M059J (cell line): ENCODE results near the gene ALKBH5. TPM values are rescaled to one million over a fixed set of nuclear protein-coding genes. Genes with fewer than 3 reads are reported as not detected.
A peak's percentile ranks its signal among the peaks of the same experiment; 100 is the strongest.

Experiments used
- DNase-seq: peaks from one replicate; pipeline ENCODE4 v3.0.0-alpha.2; 2012; ENCODE audit warnings: low read depth
- total RNA-seq: library from RNA; depleted of rRNA; stranded (reverse); fragments of >200 nt; shearing (Covaris generic); gene quantifications from 2 replicates; pipeline ENCODE4 v1.2.3, GENCODE V29; 2014; rRNA removed

ALKBH5 gene
- total RNA-seq: 94.3 and 141 TPM in 2 replicates

DNA sequence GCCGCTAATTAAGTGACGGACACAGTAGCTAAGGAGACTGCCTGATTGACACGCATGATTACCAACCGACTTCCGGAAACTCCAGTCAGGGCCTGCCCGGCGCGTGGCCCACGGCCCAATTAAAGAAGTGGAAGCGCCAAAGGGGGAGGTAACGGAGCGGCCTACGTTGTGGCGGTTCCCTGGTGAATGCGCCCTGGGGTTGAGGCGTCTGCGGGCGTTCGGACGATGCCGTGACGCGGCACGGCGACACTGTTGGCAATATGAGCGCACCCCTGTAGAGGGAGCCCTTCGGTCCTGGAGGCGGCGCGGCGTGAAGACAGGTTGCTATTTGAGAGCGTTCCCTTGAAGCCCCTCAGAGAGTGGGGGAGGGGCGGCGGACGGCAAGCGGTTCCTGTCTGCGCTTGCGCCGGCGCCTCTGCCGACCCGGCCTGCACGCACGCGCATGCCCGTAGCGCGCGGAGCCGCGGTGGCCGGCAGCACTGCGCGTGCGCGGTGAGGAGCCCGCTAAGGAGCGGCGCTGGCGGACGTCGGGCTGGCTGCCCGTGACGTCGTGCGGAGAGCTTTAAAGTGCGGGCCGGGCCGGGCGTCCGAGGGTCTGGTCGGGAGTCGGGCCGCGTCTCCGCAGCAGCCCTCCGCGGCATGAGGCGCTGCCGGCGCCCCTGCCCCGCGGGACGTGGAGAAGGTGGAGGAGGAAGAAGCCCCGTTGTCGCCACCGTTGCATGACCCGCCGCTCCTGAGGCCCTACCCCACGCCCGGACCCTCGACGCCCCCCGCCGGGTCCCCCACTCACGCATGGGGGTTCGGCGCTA is at the start of gene ALKBH5:
Gene ALKBH5 (plus strand): TSS at position 495 of the 809 bp plus-strand sequence. CDS start 416 bp downstream, outside the sequence.
- peak; percentile 99 for DNase-seq

DNA sequence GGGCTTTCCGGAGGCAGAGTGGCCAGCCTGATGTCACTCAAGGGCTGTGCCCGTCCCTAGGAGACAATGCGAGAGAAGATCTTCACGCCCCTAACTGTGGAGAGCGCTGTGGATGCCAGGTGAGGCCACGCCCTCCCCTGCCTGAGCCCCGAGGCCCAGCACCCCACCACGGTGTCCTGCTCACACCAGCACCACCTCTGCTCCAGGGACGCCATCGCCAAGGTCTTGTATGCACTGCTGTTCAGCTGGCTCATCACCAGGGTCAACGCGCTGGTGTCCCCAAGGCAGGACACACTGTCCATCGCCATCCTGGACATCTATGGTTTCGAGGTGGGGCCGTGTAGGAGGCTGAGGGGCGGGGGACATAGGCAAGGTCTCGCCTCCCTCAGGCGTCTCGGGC is 47.3 kb upstream of the ALKBH5 start:
- no peak for DNase-seq

DNA sequence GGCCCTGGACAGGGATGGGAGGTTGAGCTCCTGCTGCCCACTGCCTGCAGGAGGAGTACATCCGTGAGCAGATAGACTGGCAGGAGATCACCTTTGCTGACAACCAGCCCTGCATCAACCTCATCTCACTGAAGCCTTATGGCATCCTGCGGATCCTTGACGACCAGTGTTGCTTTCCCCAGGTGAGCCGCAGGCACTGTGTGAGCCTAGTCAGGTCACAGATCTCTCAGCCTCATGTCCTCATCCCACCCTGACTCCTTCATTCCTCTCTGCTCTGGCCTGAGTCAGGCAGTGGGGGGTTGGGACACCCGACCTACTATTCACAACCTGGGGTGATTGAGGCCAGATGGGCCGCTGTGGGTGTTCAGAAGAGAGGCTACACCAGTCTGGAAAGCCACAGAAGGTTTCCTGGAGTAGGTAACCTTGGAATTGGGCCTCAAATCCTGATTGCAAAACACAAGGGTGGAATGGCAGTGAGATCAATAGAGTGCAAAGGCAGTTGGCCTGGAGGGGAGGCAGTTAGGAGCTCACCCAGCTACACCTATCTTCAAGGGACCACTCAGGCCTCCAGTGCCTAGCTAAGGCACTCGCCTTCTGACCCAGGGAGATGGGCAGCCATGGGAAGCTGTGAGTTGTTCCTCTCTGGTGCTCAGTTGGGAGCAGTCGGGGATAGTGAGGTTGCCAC is 45.4 kb upstream of the ALKBH5 start:
- DNase-seq: no peak

DNA sequence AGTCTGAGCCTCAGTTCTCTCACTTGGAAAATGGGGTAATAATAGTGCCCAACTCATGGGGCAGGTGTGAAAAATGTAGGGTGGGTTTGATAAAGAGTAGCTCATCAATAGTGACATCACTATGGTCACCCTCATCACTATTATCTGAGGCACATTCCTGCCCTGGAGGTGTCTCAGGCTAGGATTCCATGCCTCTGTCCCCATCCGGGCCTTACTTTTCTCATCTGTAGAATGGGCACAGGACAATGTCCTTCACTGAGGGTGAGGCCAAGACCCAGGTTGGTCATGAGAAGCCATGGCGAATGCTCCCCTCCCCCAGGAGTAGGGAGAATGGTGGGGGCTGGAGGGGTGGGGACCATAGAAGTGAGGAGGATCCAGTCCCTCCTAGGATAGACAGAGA is 44.5 kb upstream of the ALKBH5 start:
- no peak for DNase-seq

DNA sequence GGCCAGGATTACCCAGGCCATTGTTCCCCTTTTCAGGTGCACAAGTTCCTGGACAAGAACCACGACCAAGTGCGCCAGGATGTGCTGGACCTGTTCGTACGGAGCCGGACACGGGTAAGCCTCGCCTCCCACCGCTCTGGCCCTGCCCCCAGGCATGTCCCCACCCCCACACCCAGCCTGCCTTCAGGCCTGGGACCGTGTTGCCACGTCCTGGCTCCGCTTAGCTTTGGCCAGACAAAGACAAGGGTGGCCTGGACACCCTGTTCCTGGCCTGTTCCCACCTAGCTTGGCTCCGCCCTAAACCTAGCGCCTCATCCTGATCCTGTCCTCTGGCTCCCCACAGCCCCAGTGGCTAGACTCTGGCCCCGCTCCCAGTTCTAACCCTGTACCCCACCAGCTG is 44.1 kb upstream of the ALKBH5 start:
- no peak for DNase-seq

DNA sequence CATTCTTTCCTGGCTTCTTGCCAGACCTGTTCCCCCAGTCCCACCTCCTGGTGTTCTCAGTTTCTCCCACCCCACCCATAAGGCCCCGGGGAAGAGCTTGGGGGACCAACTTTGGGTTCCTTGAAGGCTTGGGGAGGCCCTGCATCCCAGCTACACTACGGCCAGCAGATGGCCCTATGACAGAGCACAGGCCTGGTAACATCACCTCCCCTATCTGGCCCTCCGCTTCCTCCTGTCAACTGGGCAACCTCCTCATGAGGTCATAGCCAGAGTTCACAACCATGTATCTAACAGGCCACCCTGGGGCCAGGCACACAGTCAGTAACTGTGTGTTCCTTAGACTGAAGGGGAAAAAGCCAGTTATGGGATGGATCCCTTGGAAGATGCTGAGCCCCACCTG is 43.7 kb upstream of the ALKBH5 start:
- peak; percentile 39 for DNase-seq

DNA sequence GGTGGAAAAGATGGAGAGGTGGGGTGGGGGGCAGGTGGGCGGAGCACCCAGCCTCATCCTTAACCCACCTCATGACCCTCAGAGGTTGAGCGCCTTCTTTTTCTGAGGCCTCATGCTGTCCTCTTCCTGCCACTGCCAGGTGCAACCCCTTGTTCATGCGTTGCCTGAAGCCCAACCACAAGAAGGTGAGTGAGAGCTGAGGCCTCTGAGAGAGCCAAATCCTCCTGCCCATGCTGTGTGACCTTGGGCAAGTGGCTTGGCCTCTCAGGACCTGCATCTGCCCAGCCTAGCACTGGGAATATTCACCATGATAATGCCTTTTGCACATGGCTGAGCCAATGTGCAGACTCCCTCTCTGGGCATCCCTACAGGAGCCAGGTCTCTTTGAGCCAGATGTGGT is 43.0 kb upstream of the ALKBH5 start:
- no peak for DNase-seq

DNA sequence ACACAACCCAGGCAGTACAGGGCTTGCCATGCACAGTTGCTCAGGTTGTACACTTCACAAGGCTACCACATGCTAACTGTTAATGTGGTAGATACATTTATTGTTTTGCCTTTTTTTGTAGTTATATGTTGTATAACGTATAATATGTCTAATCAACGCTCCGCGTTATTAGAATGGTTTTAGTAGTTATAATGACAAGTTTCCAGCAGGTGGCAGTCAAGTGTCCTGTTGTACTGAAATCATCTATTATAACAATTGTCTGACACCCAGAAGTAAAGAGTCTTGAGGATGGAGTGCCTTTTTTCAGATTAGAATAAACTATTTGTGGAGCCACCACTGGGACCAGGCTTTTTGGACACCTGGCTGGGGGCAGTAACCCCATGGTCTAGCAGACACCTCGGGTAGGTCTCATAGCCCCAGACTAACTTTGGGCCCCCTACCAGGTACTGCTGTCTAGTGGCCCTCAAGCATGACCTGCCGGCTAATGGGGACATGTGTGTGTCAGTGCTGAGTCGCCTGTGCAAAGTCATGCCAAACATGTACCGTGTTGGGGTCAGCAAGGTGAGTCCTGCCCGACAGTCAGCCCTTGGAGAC is 42.3 kb upstream of the ALKBH5 start:
- peak; percentile 60 for DNase-seq

DNA sequence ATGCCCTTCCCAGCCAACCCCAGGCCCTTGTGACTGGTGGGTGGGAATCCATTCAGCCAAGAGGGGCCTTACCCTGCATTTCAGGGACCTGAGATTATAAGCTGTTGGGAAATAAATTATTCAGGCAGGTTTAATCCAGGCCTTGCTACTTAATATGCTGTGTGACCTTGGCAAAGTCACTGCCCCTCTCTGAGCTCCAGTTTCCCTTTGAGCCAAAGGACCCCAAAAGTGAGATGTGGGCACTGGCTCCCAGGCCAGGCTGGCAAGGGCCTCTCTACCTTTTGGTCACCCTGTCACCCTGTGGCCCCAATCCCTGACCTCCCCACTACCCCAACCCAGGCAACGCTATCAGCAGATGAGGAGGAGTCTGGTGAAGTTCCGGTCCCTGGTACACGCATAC is 41.2 kb upstream of the ALKBH5 start:
- DNase-seq: no peak

DNA sequence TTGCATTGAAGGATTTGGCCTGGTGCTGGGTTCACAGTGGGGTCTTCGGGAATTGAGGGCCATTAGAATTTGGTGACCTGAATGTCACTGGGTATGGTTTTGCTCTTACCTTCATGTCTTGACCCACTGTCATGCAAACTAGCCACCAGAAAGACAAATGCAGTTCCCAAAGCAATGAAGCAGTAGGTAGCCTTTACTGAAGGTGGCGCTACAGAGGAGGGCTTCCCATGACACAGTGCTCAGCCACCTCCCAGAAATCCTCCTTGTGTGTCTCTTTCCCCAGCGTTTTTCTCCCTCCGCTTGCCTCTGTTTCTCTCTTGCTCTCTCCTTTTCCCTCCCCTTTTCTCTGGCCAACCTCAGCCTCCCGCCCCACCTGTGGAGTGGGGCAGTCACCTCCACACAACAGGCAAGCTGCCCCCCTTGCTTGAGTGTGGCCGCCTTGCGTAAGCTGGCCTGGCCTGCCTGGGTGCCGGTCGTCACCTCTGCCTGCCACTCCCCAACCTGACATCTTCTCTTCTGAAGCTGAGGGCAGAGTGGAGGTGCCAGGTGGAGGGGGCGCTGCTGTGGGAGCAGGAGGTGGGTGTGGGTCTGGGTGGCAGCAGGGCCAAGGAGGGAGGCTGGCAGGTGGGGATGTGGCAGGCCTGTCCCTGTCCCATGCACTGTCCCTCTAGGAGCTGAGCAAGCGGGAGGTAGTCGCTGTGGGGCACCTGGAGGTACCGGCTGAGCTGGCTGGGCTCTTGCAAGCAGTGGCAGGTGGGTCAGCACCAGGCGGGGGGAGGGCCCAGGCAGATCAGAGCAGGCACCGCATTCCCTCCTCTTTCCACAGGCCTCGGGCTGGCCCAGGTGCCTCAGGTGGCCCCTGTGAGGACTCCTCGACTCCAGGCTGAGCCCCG is 40.3 kb upstream of the ALKBH5 start:
- peak; percentile 27 for DNase-seq

DNA sequence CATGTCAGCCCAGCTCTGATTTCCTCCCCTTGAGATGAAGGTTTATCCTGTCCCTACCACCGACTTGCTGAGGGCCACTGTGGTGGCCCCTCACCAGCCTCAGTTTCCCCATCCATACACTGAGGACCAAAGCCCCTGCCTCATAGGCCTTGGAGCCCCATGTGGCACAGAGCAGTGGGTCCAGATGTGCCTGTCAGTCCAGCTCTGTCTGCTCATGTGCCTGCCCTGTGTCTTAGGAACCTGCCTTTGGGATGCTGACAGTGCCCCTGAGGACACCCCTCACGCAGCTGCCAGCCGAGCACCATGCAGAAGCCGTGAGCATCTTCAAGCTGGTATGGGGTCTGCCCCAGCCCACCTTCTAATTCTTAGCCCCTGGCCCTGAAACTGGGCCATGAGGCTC is 39.4 kb upstream of the ALKBH5 start:
- DNase-seq: no peak

DNA sequence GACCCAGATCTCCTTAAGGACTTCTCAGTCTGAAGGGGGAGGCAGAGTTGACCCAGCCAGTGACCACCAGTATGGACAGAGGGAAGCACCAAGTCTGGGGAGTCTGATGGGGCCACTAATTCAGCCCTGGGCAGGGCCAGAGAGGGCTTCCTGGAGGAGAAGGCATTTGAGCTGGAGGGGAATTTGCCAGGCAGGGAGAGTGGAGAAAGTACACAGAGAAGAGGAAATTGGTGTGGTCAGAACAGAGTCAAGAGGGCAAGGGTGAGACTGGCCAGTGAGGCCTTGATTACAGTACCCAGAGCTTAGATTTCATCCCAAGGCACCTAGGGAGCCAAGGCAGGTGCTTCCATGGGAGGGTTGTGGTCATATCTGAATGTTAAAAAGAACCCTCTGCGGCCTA is 38.8 kb upstream of the ALKBH5 start:
- DNase-seq: no peak

DNA sequence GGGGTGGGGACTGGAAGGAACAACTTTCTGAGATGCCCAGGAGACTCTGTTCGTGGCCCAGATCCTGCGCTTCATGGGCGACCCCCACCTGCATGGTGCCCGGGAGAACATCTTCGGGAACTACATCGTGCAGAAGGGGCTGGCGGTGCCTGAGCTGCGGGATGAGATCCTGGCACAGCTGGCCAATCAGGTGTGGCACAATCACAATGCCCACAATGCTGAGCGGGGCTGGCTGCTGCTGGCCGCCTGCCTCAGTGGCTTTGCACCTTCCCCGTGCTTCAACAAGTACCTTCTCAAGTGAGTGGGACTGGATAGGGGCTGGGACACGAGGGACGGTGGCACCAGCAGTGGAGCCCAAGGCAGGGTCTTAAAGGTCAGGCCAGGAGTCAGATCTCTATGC is 37.8 kb upstream of the ALKBH5 start:
- no peak for DNase-seq

DNA sequence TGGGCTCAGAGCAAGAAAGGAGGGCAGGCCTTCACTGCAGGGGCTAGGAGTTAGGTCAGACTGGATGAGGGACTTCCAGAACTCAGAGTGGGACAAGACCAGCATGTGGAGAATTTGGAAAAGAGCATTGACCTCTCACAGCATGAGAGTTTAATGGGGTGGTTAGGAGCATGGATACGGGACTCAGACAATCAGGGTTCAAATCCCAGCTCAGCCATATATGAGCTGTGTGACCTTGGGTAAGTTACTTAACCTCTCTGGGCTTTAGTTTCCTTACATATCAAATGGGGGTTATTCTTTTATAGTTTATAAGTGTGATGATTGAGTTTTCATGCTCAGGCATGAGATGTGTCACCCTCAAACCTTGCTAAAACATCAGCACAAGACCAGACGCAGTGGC is 37.4 kb upstream of the ALKBH5 start:
- DNase-seq: no peak

DNA sequence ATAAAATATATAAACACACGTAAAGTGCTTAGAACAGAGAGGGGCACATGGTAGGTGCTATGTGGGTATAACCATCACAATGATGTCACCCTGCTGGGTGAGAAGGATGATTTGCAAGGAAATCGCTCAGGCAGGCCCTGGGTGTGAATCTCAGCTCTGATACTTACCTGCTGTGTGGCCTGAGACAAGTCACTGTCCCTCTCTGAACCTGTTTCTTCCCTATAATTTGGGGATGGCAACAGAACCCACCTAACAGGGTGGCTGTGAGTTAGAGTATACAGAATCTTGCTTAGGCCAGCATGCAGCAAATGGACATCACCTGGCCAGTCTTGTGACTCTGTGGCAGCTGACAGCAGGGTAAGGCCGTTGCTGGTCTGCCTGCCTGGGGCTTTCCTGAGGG is 36.6 kb upstream of the ALKBH5 start:
- no peak for DNase-seq

DNA sequence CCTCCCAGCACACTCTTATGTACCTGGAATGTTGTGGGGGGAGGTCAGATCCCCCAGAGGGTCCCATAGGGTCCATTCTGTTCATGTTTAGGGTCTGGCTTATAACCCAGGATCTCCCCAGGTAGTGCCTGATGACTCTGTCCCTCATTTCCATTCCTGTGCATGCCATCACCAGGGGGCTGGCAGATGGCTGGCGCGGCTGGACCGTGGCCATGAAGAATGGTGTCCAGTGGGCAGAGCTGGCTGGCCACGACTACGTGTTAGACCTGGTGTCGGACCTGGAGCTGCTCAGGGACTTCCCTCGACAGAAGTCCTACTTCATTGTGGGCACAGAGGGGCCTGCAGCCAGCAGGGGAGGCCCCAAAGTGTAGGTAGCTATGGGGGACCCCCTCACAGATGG is 35.0 kb upstream of the ALKBH5 start:
- DNase-seq: no peak

DNA sequence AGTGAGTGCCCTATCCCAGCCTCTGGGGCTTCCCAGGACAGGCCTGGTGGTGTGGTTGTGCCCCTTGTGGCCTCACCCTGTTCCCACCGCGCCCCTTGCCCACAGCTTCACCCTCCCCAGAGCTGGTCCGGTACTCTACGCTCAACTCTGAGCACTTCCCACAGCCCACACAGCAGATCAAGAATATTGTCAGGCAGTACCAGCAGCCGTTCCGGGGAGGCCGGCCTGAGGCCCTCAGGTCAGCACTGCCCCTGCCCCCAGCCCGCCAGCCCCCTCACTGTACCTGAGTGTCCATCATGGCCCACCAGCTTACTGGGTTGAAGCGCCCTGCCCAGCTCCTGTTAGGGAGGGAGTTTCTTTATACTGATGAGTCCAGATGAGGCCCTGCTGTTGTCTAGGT is 32.3 kb upstream of the ALKBH5 start:
- no peak for DNase-seq

DNA sequence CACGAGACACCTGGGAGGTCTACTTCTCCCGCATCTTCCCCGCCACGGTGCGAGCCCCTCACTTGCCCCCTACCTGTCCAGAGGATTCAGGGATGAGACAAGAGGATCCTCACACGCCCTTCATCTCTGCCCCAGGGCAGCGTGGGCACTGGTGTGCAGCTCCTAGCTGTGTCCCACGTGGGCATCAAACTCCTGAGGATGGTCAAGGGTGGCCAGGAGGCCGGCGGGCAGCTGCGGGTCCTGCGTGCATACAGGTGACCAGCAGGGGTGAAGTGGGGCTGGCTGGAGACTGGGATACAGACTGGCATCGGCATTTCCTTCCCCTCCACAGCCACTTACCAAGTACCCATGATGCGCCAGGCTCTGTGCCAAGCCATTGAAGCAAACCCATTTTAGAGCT is 28.4 kb upstream of the ALKBH5 start:
- no peak for DNase-seq

DNA sequence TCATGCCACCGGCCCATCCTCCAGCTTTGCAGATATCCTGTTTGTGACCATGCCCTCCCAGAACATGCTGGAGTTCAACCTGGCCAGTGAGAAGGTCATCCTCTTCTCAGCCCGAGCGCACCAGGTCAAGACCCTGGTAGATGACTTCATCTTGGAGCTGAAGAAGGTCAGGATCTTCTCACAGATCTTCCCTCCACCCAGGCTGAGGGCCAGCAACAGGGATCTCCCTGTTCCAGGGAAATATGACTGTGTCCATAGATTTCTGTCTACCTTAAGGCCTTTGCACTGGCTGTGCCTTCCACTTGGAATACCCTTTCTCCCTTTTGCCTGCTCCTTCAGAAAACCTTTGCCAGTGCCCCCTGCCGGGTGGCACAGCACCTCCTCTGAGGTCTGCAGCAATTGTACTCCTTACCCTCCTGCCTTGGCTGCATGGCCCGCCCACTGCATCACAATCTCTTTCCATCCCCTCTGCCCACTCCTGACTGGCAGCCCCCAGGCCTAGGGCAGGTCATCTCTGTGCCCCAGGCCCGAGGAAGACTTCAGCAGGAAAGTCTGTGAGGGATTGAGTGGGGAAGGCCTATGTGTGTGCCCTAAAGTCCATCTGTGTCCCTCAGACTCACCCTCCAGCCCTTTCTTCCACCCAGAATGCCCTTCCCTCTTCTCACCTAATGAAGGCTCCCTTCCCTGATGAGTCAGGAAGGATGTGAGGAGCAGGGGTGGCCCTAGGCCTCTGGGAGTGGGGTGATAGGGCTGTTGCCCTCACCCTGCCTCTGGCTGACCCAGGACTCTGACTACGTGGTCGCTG is 27.3 kb upstream of the ALKBH5 start:
- peak; percentile 44 for DNase-seq

DNA sequence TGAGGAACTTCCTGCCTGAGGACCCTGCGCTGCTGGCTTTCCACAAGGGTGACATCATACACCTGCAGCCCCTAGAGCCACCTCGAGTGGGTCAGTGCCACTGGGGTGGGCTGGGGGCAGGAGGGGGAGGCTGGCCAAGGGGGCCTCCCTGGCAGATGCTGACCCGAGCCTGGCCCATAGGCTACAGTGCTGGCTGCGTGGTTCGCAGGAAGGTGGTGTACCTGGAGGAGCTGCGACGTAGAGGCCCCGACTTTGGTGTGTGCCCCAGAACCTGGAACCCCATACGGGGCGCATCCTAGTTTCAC is 26.7 kb upstream of the ALKBH5 start:
- DNase-seq: no peak

DNA sequence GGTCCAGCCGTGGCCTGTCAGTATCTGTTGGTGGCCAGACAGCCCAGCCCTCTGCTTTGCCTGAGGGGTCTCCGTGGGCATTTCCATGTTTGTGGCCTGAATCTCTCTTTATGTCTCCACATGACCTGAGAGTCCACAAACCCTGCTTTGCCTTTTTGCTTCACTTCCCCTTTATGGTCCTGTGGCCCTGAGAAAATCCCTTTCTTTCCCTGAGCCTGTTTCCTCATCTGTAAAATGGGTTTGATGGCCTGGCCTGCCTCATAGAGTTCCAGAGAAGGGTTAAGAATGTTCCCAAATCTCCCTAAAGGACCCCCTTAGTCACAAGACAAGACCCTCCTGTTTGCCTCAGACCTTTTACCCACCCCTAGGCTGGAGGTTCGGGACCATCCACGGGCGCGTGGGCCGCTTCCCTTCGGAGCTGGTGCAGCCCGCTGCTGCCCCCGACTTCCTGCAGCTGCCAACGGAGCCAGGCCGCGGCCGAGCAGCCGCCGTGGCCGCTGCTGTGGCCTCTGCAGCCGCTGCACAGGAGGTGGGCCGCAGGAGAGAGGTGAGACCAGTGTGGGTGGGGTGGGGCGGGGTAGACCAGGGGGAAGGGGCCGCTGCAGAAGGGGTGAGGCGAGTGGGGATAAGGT is 26.2 kb upstream of the ALKBH5 start:
- no peak for DNase-seq
